ENCODE data around the gene HYAL3.
"Not testable (repeated sequence)": the region's sequence is repeated elsewhere in the genome, so short reads cannot be mapped to it uniquely, and the experiment has no call there.

HYAL3 gene

DNA sequence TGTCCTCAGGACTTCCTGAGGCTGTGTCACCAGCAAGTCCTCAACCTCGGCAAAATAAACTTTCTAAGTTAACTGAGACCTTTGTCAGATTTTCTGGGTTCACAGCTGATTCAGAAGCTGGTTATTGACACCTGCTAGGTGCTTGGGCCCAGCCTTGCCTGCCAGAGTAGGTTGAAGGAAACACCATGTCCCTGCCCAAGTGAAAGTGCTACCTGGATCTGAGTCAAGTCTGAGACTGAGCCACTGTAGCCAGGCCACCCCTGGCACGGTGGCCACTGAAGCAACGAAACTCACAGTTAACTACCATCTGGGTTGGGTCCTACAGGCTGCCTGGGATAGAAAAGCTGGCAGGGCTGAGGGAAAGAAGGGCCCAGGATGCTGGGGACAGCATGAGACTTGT lies 15.1 kb upstream of the HYAL3 start:
- DNase-seq (ENCODE audit: low read depth) = no peak

DNA sequence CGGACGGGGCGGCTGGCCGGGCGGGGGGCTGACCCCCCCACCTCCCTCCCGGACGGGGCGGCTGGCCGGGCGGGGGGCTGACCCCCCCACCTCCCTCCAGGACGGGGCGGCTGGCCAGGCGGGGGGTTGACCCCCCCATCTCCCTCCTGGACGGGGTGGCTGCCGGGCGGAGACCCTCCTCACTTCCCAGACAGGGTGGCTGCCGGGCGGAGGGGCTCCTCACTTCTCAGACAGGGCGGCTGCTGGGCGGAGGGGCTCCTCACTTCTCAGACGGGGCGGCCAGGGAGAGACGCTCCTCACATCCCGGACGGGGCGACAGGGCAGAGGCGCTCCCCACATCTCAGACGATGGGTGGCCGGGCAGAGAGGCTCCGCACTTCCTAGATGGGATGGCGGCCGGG lies 12.8 kb upstream of the HYAL3 start:
- not testable (repeated sequence) for DNase-seq (ENCODE audit: low read depth)

DNA sequence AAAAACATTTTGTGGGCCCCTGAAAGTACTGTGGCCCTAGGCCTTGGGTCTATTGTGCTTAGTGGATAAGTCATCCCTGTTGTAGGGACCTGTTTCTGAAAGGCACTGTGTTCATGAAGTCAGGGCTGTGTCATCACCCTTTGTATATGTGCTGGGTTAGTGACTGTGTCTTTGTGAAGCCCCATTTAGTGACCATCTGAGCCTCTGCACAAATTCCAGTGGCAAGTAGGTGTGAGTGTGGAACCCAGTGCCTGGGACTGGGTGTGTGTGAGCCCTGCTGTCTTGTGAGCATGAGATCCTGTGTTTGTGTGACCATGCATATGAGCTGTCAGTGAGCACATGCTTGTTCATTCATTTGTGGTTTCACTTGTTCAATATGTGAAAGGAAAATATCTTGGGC lies 5.4 kb upstream of the HYAL3 start:
- no peak for DNase-seq (ENCODE audit: low read depth)

DNA sequence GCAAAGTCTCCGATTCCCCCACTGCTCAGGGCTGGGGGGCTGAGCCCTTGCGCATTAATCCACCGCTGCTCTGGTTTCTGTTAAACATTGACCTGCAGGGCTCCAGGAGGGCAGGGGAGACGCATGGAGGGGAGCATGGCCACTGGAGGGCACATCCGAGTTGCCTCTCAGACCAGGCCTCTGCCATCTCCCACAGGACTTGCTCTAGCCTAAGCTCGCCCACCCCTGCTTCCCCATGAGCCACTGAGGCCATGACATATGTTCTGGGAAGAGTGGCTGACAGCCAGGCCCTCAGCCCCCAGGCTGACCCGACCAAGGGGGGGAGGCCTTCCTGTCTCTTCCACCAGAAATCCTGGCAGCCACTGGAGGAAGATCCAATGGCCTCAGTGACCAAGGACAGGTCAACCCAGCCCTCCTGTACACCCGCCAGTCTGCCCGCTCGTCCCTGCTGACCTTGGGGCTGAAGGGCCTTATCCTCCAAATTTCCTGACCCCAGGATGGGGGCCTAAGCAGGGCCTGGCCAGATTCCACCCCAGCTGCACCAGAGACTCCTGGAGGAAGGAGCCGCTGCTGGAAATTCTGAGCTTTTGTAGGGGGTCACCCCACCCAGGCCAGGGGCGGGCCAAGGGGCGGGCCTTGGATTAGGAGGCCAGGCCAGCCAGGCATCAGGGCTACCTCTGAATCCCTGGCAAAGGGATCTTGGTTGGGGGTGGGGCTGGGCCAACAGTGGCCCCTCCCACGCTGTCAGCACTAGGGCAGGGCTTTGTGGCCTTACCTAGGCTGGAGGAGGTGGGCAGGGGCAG lies 4.0 kb upstream of the HYAL3 start, which contains the start of gene HYAL1:
TSS of gene HYAL1 (minus strand) at position 562 of the 803 bp plus-strand sequence. CDS start 618 bp downstream, outside the sequence.
- no peak for DNase-seq (ENCODE audit: low read depth)

DNA sequence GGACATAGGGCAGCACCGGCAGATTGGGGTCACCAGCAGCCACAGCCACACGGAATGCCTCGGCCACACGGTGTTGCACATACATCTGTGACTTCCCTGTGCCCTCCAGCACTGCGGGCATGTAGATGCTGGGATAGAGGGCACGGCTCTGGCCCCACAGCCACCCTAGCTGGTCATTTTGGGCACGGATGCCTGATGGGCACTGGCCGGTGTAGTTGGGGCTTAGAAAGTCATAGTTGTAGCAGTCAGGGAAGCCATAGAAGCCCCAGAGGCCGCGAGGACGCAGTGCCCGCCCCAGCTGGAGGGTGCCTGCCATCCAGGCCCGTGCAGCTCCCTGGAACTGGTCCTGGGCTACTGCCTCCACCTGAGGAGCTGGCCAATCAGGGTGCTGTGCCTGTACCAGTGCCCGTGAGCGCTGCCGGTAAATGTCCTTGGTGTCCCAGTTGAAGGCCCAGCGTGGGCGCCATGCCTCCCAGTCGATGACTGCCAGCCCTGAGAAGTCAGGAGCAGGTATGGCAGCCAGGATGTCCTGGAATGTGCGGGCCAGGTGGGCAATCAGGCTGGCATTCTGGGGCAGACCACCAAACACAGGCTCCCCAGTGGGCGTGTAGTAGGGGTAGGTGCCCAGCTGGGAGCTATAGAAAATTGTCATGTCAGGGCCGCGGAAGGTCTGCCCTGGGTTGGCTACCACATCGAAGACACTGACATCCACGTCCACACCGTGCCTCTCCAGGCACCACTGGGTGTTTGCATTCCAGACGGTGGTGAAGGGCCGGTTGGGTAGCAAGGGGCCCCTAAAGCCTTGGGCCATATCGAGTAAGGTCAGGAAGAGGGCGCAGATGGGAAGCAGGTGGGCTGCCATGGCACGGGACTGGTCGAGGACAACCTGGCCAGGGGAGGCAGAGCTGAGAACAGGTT lies 3.1 kb upstream of the HYAL3 start:
- no peak for DNase-seq (ENCODE audit: low read depth)

DNA sequence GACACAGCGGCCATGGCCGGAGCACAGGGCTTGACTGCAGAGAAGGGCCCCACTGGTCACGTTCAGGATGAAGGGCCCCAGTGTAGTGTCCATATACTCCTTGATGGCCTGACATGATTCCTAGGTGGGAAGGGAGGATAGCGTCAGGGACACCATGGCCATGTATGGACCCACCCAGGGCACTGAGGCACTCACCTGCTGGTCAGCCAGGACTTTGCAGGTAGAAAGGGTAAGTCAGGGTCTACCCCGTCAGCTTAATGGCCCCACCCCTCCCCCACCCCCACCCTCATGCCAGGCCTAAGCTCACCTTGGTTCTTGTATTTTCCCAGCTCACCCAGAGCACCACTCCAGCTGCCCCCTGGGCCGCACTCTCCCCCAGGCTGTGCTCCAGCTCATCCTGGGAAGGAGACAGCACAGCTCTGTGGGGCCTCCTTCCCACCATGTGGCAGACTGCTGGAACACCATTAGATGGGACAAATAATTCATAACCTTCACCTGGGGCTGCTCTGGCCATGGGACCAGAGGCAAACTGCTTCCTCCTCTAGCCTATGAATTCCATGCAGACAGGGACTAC lies 1.6 kb upstream of the HYAL3 start:
- no peak for DNase-seq (ENCODE audit: low read depth)

DNA sequence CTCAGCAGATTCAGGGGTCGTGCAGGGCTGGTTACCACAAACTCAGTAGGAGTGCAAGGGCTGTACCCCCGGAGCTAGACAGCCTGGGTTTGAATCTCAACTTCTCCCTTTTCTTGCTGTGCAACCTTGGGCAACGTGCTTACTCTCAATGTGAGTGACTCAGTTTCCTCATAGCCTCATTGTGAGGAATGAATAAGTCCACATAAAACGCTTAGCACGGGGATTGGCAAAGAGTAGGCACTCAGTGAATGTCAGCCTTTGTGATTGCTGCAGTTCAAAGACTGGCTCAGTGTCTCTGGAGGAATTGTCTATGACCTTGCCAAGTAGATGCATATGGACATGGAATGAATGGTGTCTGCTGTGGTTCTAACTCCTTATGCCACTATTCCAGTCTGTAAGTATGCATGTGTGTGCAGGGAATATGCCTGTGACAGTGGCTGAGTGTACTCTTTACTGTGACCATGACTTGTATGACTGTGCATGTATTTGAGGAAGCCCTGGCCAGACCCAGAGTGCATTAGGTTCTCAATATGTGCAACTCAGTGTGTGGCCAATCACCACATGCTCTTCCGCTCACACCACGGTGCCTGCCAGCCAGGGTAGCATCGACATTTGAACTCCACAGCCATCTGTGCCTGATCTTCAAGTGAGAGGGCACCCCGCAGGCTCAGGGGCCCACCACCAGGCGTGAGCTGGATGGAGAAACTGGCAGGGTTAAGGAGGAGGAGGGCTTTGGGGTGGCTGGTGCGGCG lies 900 bp upstream of the HYAL3 start:
- DNase-seq (ENCODE audit: low read depth) = no peak

DNA sequence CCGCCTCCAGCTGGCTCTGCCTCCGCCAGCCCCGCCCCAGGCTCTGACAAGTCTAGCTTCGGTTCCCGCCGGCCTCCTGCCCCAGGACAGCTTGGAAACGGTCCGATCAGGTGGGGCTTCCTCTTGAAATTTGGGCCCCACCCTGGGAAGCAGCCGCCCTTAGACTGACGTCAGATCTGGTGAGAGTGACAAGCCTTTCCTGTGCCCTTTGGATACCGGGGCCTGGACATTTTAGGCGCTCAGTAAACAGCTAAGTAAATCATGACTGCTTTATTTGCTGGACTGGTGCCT lies 378 bp upstream of the HYAL3 start:
- DNase-seq (ENCODE audit: low read depth) = no peak

DNA sequence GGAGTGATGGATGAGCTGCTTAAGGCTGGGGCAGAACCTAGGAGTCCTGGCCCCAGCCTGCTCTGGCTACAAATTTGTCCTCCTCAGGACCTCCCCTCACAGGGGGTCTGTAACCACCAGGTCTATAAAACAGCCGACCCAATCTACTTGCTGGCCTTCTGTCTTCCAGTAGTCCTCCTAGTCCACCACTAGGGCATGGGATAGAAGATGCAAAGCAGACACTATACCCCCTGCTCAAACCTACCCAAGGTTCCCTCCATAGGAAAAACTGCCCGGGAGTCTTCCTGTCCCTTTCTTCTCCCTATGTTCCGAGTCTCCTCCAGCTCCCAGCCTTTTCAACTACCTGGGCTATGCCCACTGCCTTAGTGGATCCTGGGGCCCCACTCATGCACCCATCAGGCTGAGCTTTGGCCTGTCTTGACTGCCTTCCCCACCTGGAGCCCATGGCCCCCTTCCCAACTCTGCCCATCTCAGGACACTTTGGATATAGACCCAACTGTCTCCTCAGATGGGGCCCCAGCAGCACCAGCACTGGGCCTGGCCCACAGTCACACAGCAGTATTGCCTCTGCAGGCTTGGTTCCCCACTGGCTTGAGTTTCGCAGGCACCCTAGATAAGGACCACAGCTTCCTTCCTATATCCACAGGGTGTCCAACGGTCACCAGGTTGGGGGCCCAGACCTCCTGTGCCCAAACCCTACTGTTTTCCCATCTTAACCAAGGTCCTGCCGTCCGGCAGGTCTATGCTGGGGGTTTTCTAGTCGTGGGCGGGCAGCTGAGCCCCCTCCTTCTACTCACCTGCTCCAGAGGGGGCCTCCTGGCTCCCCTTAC lies 1.1 kb downstream of the HYAL3 start:
- DNase-seq (ENCODE audit: low read depth) = no peak

DNA sequence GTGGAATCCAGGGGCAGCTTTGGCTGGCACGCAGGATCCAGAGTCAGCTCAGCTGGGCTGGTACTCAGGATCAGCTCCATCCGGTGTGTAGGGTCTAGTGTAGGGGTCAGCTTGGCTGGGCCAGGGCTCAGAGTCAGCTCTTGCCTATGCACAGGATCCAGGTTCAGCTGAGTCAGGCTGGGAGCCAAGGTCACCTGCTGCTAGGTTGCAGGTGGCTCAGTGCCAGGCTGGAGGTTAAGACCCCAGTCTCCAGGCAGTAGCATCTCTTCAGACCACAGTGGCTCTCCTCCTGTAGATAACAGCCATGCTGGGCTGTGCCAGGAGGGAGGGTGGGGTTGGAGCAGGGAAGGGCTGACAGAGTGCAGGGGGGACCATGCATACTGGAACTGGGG lies 1.8 kb downstream of the HYAL3 start:
- no peak for DNase-seq (ENCODE audit: low read depth)

DNA sequence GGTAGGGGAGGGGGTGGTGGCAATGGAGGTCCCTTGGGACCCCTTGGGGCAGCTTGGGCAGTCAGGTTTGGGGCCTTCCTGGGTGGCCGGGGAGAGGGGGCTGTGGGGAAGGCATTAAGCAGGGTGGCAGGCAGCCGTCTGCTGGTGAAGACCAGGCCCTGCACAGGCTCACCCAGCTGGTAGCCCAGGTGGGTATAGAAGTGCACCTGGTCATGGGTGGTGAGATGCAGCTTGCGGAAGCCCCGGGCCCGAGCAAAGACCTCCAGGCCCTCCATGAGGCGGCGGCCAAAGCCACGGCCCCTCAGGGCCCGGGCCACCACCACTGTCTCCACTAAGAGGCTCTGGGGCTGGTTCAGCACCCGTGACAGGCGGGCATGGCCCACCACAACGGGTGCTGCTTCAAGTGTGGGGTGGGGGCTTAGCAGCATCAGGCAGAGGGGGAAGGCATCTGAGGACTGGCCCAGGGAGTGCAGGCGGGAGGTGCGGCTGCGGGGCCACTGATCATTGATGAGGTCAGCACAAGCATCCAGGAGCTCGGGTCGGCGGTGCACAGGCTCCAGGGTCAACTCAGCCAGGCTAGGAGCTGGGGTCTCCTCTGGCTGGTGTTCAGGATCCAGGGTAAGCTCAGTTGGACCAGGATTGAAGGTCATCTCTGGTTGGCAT lies 2.4 kb downstream of the HYAL3 start:
- no peak for DNase-seq (ENCODE audit: low read depth)

DNA sequence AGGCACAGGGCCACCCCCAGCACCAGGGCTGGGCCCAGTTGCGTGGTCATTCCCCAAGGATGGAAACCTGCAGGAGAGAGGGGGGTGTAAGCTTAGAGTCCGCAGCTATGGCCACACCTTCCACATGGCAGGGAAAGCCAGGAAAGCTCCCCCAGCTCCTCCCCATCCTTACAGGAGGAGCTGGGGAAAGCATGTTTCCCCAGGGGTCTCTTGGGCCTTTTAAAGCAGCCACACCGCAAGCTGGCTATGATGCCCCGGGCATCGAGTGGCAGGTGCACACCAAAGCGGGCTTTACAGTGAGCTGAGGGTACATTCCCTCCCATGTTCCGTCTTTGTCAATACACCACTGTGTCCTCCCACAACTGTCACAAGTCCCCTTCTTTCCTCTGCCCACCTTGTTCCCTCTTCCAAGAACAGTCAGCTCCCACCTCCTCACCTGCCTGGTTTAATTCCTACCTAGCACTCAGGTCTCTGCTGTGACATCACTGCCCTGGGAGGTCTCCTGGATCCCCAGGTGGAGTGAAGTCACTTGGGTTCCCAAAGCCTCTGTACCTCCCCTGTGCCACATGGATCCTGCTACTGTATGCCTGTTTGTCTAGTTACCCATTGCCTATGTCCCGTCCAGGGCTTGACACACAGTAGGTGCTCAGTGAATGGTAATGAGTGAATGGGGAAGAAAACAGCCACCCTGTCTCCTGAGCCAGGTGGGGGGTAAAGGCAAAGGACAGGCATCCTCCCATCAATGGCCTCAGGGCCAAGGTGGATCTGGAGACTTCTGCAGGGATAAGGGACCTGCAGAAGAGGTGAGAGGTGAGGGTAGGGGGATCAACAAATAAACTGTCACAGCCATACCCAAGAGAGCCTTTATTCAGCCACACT lies 3.4 kb downstream of the HYAL3 start:
- no peak for DNase-seq (ENCODE audit: low read depth)

DNA sequence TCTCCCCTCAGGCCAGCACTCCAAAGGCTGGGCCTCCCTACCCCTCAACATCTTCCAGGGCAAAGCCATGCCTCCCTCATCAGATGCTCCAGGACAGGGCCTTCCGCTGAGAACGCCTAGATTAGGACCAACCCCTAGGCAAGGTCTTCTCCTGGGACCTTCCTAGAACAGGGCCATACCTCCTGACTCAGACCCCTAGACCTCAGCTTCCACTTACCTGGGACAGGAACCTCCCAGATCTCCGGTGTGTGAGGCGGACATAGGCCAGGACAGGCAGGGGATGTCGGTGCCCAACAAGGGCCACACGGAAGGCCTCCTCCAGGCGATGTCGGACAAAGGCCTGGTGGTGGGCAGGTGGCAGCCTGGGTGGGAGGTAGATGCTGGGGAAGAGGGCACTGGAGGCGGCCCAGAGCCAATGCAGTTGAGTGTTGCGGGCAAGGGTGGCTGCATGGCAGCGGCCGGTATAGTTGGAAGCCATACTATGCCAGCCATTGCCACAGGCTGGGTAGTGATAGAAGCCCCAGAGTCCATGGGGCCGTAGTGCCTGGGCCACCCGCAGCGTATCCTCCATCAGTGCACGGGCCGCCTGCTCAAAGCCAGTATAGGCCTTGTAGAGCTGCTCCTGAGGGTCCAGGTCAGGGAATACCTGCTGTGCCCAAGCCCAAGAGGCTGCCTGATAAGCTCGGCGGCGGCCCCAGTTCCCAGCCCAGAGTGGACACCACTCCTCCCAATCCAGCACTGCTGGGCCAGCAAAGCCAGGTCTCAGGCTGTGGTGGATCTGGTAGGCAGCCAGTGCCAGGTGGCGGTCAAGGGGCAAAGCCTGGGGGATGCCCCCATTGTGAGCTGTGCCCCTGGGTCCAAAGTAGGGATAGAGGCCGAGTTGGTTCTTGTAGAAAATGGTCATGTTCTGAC lies 4.5 kb downstream of the HYAL3 start:
- no peak for DNase-seq (ENCODE audit: low read depth)

DNA sequence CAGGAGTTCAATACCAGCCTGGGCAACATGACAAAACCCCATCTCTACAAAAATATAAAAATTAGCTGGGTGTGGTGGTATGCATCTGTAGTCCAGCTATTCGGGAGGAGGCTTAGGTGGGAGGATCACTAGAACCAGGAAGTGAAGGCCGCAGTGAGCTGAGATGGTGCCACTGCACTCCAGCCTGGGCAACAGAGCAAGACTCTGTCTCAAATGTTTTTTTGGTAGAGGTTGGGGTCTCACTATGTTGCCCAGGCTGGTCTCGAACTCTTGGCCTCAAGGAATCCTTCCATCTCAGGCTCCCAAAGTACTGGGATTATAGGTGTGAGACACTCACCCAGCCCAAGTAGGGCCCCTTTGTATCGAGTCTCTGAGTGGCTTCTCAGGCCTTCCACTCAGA lies 5.1 kb downstream of the HYAL3 start:
- no peak for DNase-seq (ENCODE audit: low read depth)

DNA sequence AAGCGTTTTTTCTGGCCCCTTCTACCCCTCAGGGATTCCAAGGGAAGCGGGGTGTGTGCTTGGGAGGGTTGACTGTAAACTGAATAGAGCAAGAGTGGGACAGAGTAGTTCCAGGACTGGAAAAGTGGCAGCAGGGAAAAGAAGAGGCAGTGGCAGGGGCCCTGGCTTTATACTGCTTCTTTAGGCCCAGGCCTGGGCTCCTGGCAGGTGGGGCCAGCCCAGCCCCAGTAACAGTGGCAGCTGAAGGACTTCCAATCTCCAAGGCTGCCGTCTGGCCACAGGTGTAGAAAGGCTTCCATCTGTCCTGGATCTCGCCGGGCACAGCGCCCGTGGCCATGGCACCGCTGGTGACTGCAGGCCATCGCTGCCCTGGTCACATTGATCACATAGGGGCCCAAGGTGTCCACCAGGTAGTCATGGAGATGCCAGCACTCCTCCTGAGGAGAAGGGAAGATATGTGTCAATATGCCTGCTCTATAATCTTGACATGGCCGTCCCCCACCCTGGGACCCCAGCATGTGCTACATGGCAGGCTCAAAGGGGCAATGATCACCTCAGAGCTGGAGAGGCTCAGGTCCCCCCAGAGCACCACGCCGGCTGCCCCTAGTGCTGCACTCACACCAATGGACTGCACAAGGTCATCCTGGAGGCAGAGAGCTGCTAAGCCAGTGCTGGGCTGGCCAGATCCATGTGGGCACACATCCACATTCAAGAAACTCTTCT lies 6.0 kb downstream of the HYAL3 start:
- no peak for DNase-seq (ENCODE audit: low read depth)

DNA sequence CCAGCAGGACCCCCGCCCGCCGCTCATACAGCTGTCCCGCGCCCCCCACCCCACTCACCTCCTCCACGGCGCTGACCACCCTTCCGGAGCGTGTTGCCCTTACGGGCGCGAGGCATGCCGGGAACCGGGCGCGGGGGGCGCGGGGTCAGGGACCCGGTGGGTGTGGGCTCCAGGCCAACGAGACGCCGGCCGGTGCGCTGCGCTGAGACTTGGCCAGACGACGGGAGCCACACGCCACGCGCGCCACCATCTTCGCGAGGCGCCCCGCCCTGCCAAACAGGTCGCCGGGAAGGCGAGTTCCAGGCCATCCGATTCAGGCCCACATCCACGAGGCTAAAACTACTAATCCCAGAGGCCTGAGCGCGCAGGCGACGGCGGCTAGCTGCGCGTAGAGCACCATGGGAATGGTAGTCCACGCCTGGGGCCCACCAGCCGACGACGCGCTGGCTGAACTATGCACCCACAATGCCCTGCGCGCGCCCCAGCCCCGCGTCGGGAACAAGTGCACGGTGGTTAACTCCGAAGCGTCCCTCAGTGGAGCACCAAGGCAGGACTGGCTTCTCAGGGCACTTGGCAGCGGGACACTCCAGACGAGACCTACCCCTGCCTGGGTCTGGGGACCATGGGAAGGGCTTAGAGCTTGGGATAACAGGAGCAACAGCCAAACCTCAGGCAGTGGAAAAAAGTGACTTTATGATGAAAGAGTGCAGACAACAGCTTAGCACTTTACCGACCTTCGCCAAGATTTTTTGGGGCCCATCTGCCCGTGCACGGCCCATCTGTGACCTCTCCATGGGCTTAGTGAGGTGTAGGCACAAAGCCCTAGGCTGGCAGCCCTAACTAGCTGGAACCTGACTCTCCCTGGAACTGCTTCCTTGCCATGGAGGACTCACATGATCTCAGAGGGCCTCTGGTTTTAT lies 6.8 kb downstream of the HYAL3 start, which contains the start of gene IFRD2:
TSS of gene IFRD2 (minus strand) at position 271 of the 920 bp plus-strand sequence. CDS start at position 116, 155 bp downstream.
- peak; percentile 84 for DNase-seq (ENCODE audit: low read depth)

DNA sequence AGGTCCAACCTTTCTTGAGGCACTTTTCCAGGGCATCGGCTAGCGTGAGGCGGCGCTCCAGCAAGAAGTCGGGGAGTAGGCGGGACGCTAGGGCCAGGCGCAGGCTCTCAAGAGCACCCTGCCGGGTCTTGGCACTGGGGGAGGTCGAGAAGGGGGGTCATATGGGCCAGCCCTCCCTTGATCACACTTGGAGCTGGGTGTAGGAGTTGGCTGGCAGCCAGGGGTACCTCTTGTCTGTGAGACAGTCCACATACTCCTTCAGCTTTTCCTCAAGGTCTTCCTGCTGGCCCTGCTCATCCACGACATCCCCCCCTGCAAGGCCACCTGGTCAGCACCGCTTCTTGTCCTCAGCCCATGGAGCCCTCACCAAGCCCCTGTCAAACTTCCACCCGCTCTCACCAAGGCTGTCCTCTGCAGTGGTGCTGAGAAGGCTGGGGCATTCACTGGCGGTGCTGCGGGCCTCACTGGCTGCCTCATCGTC lies 9.0 kb downstream of the HYAL3 start:
- no peak for DNase-seq (ENCODE audit: low read depth)

Data from HS-5 (cell line).